ENCODE measurements around the gene MT3.

Gene MT3

GRCh38 chr16:56635441-56635967 is 46.2 kb downstream of the MT3 start:
- no peaks in the 10 kb centered on the region for H3K36me3 Mint-ChIP-seq

GRCh38 chr16:56636616-56637413 is 47.5 kb downstream of the MT3 start:
- H3K4me1 Mint-ChIP-seq = peaks cover 19 to 39% of the 10 kb centered on the region in 2 donors
- H3K4me3 Mint-ChIP-seq = no peak overlapping the region
- H3K36me3 Mint-ChIP-seq = no peaks in the 10 kb centered on the region
- H3K9me3 Mint-ChIP-seq = no peaks in the 10 kb centered on the region
- DNase-seq (no peak), ATAC-seq (replicated peaks) (no peak)
- no peak overlapping the region for H3K27ac Mint-ChIP-seq
- peaks cover 77 to 96% of the 10 kb centered on the region in 2 donors for H3K27me3 Mint-ChIP-seq

More at GRCh38 chr16:56635441-56635967, 46.2 kb downstream of the MT3 start:
- ATAC-seq (replicated peaks) (no peak), DNase-seq (no peak)
- no peaks in the 10 kb centered on the region for H3K9me3 Mint-ChIP-seq
- H3K4me1 Mint-ChIP-seq = peaks cover 21 to 43% of the 10 kb centered on the region in 2 donors
- no peak overlapping the region for H3K27ac Mint-ChIP-seq
- H3K4me3 Mint-ChIP-seq = peak overlapping the region in 1 of 2 donors; percentile 66
- H3K27me3 Mint-ChIP-seq = peaks cover 74 to 92% of the 10 kb centered on the region in 2 donors

- Mint-ChIP-seq H3K36me3 (no peaks in the 10 kb centered on the region), H3K4me3 (peak within 1 kb of the TSS; percentile 65 to 66), H3K27me3 (peaks cover 79 to 89% of the 10 kb centered on the region in 2 donors), H3K4me1 (peaks cover 19 to 29% of the 10 kb centered on the region in 2 donors), H3K9me3 (no peaks in the 10 kb centered on the region), H3K27ac (peak within 1 kb of the TSS; percentile 37)
- DNase-seq (no peak), ATAC-seq (replicated peaks) (peak in 1 of 2 donors; percentile 25)
Measured at GRCh38 chr16:56637814-56638750, 48.8 kb downstream of the MT3 start, which contains the start of gene MT1A. MT1A (plus strand) TSS chr16:56638666; CDS start chr16:56638739, 73 bp downstream.

GRCh38 chr16:56639045-56639444 is 49.7 kb downstream of the MT3 start:
- no peak overlapping the region for H3K4me3 Mint-ChIP-seq
- peaks cover 26 to 38% of the 10 kb centered on the region in 2 donors for H3K4me1 Mint-ChIP-seq
- peaks cover 79 to 89% of the 10 kb centered on the region in 2 donors for H3K27me3 Mint-ChIP-seq
- H3K27ac Mint-ChIP-seq = no peak overlapping the region
- DNase-seq (no peak), ATAC-seq (replicated peaks) (no peak)
- no peaks in the 10 kb centered on the region for H3K36me3 Mint-ChIP-seq
- no peaks in the 10 kb centered on the region for H3K9me3 Mint-ChIP-seq

- H3K27ac Mint-ChIP-seq = no peak overlapping the region
- peaks cover 24 to 38% of the 10 kb centered on the region in 2 donors for H3K4me1 Mint-ChIP-seq
- no peaks in the 10 kb centered on the region for H3K9me3 Mint-ChIP-seq
- H3K4me3 Mint-ChIP-seq = no peak overlapping the region
- DNase-seq (no peak), ATAC-seq (replicated peaks) (no peak)
- H3K27me3 Mint-ChIP-seq = peaks cover 79 to 89% of the 10 kb centered on the region in 2 donors
- H3K36me3 Mint-ChIP-seq = no peaks in the 10 kb centered on the region
Measured at GRCh38 chr16:56640076-56640475, 50.7 kb downstream of the MT3 start.
